Activated naive CD8-positive, alpha-beta T cell treated with anti-CD3 and anti-CD28 coated beads, Interleukin-2, amount 50 U/mL, for 24 hours (primary cell): Measurements from ENCODE around the gene DCDC1.

Experiments used
- ATAC-seq: fragments of 150-1000 bp; cut with Tn5 transposase; one replicate; pipeline ENCODE4 v1.10.0; 2021
- DNase-seq: peaks from one replicate; pipeline ENCODE4 v3.0.0; 2021
- H3K27ac Mint-ChIP-seq: one replicate; pipeline ENCODE4 v1.8.0; 2021; ENCODE audit warnings: mild to moderate bottlenecking, mixed read lengths
- H3K27me3 Mint-ChIP-seq: one replicate; pipeline ENCODE4 v1.8.0; 2021; ENCODE audit warnings: mixed read lengths
- H3K36me3 Mint-ChIP-seq: one replicate; pipeline ENCODE4 v1.8.0; 2021; ENCODE audit warnings: low read depth, mixed read lengths
- H3K4me1 Mint-ChIP-seq: one replicate; pipeline ENCODE4 v1.8.0; 2021; ENCODE audit warnings: mixed read lengths
- H3K4me3 Mint-ChIP-seq: one replicate; pipeline ENCODE4 v1.8.0; 2021; ENCODE audit warnings: mild to moderate bottlenecking, moderate library complexity, mixed read lengths
- H3K9me3 Mint-ChIP-seq: one replicate; pipeline ENCODE4 v1.8.0; 2021; ENCODE audit warnings: mixed read lengths

DCDC1 gene

DNA sequence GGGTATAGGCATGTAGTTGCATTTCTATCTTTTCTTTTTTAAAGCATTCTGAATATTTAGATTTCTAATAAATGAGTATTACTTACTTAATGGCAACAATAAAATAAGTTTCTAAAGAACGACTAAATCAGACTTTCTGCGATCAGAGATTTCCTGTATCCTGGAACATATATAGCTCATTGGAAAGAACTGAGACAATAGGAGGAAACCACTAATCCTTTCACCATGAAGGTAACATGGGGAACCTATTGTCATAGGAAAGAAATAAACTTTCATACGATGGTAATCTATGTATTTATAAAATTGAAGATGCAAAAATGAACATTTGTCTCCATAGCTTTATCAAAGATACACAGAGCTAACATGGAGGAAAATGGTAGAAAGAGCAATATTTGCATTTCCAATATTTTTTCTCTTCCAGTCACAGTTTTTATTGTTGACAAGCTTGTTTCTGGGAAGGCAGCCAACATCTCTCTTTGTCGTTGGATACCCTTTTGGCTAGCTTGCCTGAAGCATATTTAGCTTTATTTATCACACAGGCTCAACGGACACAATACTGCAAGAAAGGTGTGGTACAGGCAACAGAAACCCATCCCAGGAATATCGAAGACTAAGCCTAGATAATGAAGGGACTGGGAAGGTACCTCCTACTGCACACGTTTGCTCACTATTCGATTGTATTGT lies 490.1 kb downstream of the DCDC1 start:
- DNase-seq: no peak
- no peak overlapping the region for H3K27ac Mint-ChIP-seq
- no peaks in the 10 kb centered on the region for H3K27me3 Mint-ChIP-seq
- H3K4me3 Mint-ChIP-seq: no peak overlapping the region
- ATAC-seq: no peak
- no peaks in the 10 kb centered on the region for H3K36me3 Mint-ChIP-seq
- H3K9me3 Mint-ChIP-seq: no peaks in the 10 kb centered on the region
- no peaks in the 10 kb centered on the region for H3K4me1 Mint-ChIP-seq

DNA sequence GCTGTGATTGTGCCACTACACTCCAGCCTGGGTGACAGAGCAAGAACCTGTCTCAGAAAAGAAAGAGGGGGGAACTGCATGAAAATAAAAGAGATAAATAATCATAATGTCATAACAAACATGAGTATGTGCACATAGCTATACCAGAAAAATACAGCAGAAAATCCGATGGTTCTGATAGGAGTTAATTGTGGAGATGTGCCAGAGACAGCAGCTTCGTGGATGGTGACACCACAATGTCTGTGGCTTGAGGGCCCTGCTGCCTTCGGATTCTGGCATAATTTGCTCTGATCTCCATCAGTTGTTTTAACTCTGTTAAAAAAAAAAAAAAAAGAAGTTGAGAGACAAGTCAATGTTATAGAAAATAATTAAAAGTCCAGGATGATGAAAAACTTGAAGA lies 491.1 kb downstream of the DCDC1 start:
- Mint-ChIP-seq H3K36me3 (no peaks in the 10 kb centered on the region), H3K27ac (no peak overlapping the region), H3K9me3 (no peaks in the 10 kb centered on the region), H3K4me3 (no peak overlapping the region), H3K27me3 (no peaks in the 10 kb centered on the region), H3K4me1 (no peaks in the 10 kb centered on the region)
- ATAC-seq (no peak), DNase-seq (no peak)

DNA sequence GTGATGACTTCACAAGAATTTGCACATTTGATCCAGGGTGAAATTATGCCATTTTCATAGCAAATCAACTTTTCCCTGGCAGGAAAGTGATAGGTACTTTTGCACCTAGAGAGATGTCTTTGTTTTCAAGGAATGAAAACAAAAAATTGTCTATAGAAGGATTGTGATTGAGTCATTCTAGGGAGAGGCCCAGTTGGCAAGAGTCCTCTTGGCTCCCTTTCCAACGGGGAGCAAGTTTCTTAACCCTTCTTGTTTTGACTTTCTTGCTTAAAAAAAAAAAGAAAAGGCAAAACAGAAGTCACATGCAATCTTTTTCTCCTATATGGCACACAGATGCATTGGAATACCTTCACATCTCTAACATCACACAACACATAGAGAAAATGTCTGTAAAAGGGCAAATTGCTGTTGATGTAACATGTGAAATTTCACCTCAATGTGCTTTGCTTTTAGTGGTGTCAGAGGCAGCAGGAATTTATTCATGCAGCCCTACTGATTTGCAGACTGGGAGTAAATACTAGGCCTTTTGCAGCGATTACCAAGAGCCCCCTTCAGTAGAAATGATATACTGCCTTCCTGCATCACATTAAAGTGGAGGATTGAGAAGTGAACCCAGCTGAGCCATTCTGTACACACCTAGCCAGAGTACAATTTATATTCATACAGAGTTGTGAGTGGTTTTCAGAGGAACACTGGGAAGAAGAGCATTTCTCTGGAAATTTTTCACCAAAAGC lies 492.7 kb downstream of the DCDC1 start:
- Mint-ChIP-seq H3K9me3 (no peaks in the 10 kb centered on the region), H3K4me1 (no peaks in the 10 kb centered on the region), H3K27me3 (no peaks in the 10 kb centered on the region), H3K27ac (no peak overlapping the region), H3K36me3 (no peaks in the 10 kb centered on the region), H3K4me3 (no peak overlapping the region)
- ATAC-seq (no peak), DNase-seq (no peak)

DNA sequence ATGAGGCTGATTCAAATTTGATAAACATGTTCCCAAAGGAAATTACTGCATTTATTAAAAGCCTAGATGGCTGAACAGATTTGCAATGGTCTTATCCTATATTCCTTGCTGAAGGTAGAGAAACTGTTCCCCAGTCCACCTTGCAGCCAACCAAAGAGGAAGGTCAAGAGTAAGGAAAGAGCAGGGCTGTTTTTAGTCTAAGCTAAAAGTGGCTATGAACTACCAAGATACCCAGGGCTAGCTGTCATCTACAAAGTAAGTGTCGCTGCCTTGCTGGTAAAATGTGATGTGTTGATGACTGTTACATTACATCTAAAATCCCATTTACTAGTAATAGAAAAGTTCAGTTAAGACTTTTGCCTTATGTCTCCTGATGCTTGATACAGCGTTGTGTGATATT lies 493.3 kb downstream of the DCDC1 start:
- Mint-ChIP-seq H3K36me3 (no peaks in the 10 kb centered on the region), H3K27ac (no peak overlapping the region), H3K4me1 (no peaks in the 10 kb centered on the region), H3K9me3 (no peaks in the 10 kb centered on the region), H3K4me3 (no peak overlapping the region), H3K27me3 (no peaks in the 10 kb centered on the region)
- ATAC-seq (no peak), DNase-seq (no peak)

DNA sequence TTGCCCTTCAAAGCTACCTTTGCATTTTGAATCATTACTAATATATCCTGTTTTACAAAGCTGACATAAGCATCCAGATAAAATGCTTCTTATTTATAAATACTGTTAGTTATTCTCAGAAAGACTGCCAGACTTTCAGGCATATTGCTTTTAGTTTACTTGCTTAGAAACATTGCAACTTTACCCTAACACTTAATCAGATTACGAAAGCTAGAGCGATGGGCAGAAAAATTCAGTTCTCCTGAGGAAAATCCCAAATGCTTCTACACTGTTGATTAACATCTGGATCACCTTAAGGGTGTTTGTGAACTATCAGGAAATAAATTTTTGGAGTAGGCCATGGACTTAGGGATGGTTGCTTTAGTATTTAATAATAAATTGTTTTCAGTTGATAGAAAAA lies 493.7 kb downstream of the DCDC1 start:
- no peaks in the 10 kb centered on the region for H3K9me3 Mint-ChIP-seq
- H3K27ac Mint-ChIP-seq: no peak overlapping the region
- no peak overlapping the region for H3K4me3 Mint-ChIP-seq
- no peaks in the 10 kb centered on the region for H3K4me1 Mint-ChIP-seq
- H3K36me3 Mint-ChIP-seq: no peaks in the 10 kb centered on the region
- no peaks in the 10 kb centered on the region for H3K27me3 Mint-ChIP-seq
- DNase-seq (no peak), ATAC-seq (no peak)

DNA sequence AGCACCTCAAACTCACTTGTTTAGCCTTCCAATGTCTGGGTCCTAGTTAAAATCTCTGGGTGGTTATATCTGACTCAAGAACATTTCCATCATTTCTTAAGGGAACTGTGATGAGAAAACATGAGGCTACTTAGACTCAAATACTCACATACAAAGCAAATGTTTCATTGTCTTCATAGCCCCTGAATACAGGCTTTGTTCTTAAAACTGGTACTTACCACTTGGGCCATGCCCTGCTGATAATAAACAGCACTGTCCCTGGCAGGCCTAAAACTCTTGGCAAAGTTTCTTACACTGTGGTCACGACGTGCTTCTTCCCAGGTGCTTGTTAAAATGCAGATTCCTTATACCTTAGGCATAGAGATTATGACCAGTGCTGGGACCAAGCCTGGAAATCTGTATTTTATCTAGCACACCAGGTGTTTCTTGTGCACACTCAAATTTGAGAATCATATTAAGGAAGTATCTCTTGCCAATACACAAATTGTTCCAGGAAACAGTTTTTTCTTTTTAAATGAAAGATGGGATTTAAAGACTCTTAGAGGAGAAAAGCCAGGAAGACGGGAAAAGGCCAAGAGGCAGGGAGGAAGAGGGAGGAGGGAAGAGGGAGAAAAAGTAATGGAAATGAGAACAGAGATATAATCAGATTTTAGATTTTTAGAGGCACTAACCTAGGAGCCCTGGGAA lies 495.5 kb downstream of the DCDC1 start:
- H3K36me3 Mint-ChIP-seq: no peaks in the 10 kb centered on the region
- no peaks in the 10 kb centered on the region for H3K27me3 Mint-ChIP-seq
- H3K9me3 Mint-ChIP-seq: no peaks in the 10 kb centered on the region
- no peak for DNase-seq
- ATAC-seq: no peak
- H3K27ac Mint-ChIP-seq: no peak overlapping the region
- no peak overlapping the region for H3K4me3 Mint-ChIP-seq
- H3K4me1 Mint-ChIP-seq: no peaks in the 10 kb centered on the region

DNA sequence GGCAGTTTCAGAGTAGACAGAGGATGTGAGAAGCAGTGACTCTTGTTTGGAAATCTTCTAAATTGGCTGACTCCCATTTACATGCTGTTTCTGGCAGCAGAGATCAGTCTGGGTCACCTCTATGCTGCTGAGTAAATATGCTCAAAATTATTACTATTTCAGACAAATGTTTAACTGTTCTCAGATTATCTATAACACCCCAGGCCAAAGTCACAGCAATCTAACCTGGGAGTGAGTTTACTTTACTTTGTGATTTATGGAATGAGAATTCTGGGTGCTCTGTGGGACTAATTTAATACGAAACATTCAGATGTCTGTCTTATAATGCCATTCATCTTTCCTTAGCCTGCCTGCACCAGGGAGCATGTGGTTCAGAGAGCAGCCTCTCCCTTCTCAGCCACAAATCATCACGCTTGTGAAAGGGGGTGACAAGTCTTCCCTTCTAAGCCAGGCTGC lies 500.9 kb downstream of the DCDC1 start:
- Mint-ChIP-seq H3K9me3 (peaks cover 4% of the 10 kb centered on the region), H3K27ac (no peak overlapping the region), H3K27me3 (no peaks in the 10 kb centered on the region), H3K4me1 (no peaks in the 10 kb centered on the region), H3K4me3 (no peak overlapping the region), H3K36me3 (no peaks in the 10 kb centered on the region)
- ATAC-seq (no peak), DNase-seq (no peak)

DNA sequence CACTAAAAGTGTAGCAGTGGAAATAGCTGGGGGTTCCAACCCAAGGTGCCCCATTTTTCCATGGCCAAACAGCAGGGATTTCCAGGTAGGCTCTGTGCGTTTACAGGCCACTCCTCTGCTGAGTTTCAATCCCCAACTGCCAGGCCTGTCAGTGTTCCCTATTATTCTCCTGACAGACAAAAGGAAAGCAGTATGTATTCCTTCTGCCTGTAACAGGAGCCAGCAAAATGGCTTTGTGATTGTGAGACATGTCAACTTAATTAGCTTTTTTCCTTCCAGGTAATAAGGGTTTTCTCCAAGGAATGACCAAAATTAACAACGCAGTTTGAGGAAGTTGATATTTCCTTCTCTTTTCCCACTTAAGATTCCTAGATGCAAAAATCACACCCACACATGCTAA lies 506.3 kb downstream of the DCDC1 start:
- H3K9me3 Mint-ChIP-seq: peaks cover 4% of the 10 kb centered on the region

DNA sequence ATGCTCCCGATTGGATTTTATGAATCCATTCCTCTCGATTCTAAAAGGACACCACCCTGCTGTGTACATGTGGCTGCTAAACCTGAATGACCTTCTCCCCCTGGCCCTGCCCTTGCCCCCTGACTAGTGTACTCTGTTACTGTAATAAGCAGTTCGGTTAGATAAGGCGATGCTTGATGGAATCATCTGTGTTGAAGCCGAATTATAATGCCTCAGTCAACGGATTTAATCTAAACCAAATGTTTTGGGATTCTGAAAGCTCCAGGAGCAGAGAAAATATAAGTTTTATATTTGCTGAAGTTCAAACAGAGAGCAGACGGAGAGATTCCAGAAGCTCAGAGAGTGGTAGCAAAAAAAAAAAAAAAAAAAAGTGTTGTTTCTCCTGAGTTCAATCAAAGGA lies 508.0 kb downstream of the DCDC1 start:
- H3K9me3 Mint-ChIP-seq: peaks cover 4% of the 10 kb centered on the region
- H3K27me3 Mint-ChIP-seq: no peaks in the 10 kb centered on the region
- no peaks in the 10 kb centered on the region for H3K4me1 Mint-ChIP-seq
- ATAC-seq (no peak), DNase-seq (no peak)
- no peaks in the 10 kb centered on the region for H3K36me3 Mint-ChIP-seq
- no peak overlapping the region for H3K27ac Mint-ChIP-seq
- no peak overlapping the region for H3K4me3 Mint-ChIP-seq

More for the DNA sequence above, 506.3 kb downstream of the DCDC1 start:
- DNase-seq (no peak), ATAC-seq (no peak)
- Mint-ChIP-seq H3K27ac (no peak overlapping the region), H3K4me3 (no peak overlapping the region), H3K36me3 (no peaks in the 10 kb centered on the region), H3K27me3 (no peaks in the 10 kb centered on the region), H3K4me1 (no peaks in the 10 kb centered on the region)

DNA sequence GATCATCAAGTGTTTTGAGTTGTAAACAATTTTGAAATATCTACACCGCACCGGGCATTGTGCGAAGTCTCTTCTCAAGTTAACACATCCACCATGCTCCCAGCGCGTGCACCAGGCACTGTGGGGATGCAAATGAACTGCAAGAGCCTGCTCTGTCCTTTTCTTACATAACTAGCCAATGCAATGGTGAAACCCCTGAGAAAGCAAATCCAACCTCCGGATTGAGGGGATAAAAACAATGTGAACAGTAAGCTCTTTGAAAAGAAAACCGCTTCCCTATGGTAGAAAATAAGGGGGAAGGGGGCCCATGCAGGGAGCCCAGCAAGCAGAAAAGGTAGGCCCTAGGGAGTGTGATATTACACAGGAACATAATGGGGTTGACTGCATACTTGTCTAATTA lies 508.5 kb downstream of the DCDC1 start:
- Mint-ChIP-seq H3K36me3 (no peaks in the 10 kb centered on the region), H3K9me3 (peaks cover 4% of the 10 kb centered on the region), H3K27me3 (no peaks in the 10 kb centered on the region), H3K27ac (no peak overlapping the region), H3K4me1 (no peaks in the 10 kb centered on the region), H3K4me3 (no peak overlapping the region)
- ATAC-seq (no peak), DNase-seq (no peak)

DNA sequence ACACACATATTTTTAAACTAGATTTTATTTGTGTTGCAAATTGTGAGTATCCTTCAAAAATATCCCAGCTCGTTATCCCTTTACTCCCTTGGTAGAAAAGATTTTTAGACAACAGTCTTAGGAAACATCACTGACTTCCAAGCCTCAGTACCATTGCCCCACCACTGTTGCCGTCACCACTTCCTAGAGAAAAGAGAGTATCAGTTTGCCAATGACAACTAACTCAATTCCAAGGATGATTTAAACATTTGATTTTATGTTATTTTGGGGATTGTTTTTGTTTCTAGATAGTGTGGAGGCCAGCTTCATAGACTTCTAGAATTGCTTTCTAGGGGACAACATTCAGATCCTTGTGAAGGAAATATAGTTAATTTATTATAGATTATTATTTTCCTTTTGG lies 509.4 kb downstream of the DCDC1 start:
- Mint-ChIP-seq H3K36me3 (no peaks in the 10 kb centered on the region), H3K4me1 (no peaks in the 10 kb centered on the region)
- no peak for DNase-seq

DNA sequence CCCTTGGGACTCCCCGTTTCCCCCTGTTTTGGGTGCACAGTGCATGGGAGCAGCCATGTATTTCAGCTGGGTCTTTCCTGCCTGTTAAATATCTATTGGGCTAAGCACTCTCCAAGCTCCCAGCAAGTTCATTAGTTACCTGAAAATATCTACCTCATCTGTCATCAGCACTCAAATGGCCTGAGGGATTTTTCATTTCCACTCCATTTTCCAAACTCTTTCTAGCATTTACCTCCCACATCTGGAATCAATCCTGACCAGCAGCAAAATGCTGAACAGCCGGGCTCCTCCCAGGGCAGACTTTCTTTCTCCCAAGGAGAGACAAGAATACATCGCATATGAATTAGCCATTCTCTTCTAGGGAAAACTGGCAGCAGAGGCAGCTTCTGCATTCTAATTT lies 509.9 kb downstream of the DCDC1 start:
- ATAC-seq: no peak
- H3K27ac Mint-ChIP-seq: no peak overlapping the region
- H3K4me1 Mint-ChIP-seq: no peaks in the 10 kb centered on the region
- no peaks in the 10 kb centered on the region for H3K9me3 Mint-ChIP-seq
- H3K4me3 Mint-ChIP-seq: no peak overlapping the region
- DNase-seq: no peak
- no peaks in the 10 kb centered on the region for H3K27me3 Mint-ChIP-seq
- H3K36me3 Mint-ChIP-seq: no peaks in the 10 kb centered on the region

More for the DNA sequence above, 509.4 kb downstream of the DCDC1 start:
- Mint-ChIP-seq H3K27ac (no peak overlapping the region), H3K27me3 (no peaks in the 10 kb centered on the region), H3K9me3 (no peaks in the 10 kb centered on the region), H3K4me3 (no peak overlapping the region)
- no peak for ATAC-seq

DNA sequence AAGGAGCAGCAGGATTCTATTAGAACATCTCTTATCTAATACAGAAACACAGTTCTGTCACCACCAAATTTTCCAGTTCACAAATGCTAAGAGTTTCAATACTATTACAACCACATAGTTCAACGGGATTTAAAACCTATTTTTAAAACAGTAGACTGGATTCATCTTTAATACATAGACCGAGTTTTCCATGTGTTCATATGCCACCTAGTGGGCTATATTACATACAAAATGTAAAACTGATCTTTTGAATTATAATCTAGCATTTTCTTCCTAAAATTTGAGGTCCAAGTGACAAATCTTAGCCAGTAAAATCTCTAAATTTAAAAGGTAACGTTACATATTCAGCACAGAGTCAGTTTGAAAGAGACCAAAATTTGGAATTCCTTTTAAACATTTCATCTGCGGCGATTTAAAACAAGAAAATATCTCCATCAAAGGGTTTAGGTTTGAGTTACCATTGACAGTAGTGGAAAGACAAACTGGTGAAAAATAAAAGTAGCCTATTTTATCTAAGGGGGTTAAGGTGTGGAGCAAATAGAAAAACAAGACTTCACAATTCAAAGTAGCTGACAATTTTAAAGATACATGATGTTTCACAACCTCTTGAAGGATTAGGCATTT lies 514.0 kb downstream of the DCDC1 start:
- Mint-ChIP-seq H3K27ac (no peak overlapping the region), H3K36me3 (no peaks in the 10 kb centered on the region), H3K4me3 (no peak overlapping the region), H3K27me3 (no peaks in the 10 kb centered on the region), H3K9me3 (no peaks in the 10 kb centered on the region), H3K4me1 (no peaks in the 10 kb centered on the region)
- DNase-seq: no peak
- ATAC-seq: no peak

DNA sequence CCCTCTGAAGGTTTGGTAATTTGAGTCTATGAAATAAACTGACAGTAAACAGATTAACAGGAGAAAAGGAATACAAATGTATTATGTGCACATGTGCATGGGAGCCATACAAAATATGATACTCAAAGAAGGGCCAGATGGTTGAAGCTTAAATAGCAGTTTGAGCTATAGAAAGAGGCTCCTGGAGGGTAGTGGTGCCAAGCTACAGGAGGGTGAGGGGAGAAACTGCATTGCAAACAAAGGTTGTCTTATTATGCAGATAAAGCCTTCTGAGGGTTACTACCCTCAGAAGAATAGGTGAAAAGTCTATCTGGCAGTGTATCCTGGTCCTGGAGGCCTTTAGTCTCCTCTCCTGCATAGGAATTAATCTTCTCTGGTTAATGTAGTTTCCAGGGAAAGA lies 516.1 kb downstream of the DCDC1 start:
- Mint-ChIP-seq H3K27ac (no peak overlapping the region), H3K4me3 (no peak overlapping the region), H3K9me3 (no peaks in the 10 kb centered on the region), H3K27me3 (no peaks in the 10 kb centered on the region), H3K36me3 (no peaks in the 10 kb centered on the region), H3K4me1 (no peaks in the 10 kb centered on the region)
- ATAC-seq (no peak), DNase-seq (no peak)

DNA sequence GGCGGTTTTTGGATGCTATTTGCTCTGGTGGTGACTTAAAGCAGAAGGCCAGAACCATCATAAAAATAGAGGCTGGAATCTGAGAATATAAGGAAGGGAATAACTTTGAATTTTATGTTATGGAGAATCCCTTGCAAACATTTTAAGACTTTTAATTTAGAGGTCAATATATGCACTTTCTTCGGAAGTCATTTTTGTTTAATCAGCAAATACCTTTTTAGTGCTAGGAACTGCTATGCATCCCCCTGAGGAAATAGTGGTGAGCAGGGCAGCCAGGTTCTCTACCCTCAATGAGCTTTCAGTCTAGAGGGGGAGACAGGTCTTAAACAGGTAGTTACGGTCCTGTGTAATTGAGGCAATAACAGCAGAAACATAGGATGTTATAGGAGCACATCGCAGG lies 516.9 kb downstream of the DCDC1 start:
- no peaks in the 10 kb centered on the region for H3K27me3 Mint-ChIP-seq
- no peaks in the 10 kb centered on the region for H3K36me3 Mint-ChIP-seq
- DNase-seq (no peak), ATAC-seq (no peak)
- H3K9me3 Mint-ChIP-seq: peaks cover 7% of the 10 kb centered on the region
- H3K27ac Mint-ChIP-seq: no peak overlapping the region
- no peaks in the 10 kb centered on the region for H3K4me1 Mint-ChIP-seq
- H3K4me3 Mint-ChIP-seq: no peak overlapping the region
